ENCODE measurements around the gene PLAGL2.
"Not testable (repeated sequence)": the region's sequence is repeated elsewhere in the genome, so short reads cannot be mapped to it uniquely, and the experiment has no call there.

PLAGL2 gene

DNA sequence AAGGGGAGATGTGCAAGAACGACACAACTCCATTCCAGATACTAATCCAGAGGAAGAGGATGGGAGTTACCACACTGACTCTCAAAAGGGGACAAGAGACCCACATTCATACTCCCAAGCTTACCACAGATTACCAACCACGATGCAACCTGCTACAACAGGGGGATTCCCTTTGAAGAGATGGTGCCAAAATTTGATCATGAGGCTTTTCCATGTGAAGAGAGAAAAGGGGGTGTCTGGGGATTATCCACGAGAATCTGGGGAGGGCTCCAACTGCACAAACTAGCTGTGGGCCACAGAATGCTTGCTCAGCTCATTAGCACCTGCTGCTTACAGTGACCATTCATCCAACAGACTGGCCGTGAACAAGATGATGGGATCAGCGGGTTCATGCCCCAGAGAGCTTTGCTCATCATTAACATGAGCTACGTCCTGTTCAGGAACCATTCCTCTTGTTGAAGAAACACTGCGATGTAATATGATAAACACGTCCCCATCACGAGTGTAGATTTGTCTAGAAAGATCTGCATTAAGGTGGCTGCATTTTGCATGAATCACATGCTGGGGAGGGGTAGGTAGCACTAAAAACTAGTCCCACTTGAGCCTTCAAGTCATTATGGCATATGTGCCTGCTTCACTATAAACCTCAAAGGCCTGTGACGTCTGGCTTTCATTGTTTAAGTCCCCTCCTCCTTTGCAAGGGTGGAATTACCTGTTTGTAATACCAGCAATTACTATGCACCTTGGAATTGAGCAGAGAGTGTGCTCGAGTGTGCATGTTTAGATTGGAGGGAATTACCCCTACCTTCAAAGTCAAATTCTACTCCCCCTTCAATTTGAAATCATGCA, 4.0 kb downstream of the PLAGL2 start:
- DNase-seq, result no peak

- no peak for DNase-seq
Observed at GRCh38 chr20:32201977-32202363, 5.6 kb downstream of the PLAGL2 start.

DNA sequence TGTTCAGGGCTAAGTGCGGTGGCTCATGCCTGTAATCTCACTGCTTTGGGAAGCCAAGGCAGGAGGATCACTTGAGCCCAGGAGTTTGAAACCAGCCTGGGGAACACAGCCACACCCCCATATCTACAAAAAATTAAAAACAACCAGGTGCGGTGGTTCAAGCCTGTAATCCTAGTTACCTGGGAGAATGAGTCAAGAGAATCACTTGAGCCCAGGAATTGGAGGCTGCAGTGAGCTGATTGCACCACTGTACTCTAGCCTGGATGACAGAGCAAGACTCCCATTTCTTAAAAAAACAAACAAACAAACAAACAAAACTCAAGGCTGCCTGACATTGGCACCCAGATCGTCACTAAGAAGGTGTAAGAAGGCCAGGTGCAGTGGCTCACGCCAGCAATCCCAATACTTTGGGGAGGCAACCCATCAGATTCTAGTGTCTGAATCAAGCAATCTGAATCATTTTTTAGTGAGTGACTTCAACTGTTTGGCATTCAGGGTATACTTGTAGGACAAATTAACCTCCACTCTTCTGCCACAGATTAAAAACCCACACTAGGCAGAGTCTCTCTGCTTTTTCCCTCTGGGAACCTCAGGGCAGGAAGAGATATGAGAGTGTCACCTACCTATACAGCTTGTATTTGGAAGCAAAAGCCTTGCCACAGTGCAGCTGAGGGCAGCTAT, 6.1 kb downstream of the PLAGL2 start:
- no peak for DNase-seq

GRCh38 chr20:32199006-32199405, 8.5 kb downstream of the PLAGL2 start:
- no peak for DNase-seq

GRCh38 chr20:32197136-32197535, 10.4 kb downstream of the PLAGL2 start:
- DNase-seq, result not testable (repeated sequence)

GRCh38 chr20:32196613-32197012, 10.9 kb downstream of the PLAGL2 start:
- not testable (repeated sequence) for DNase-seq

- no peak for DNase-seq
Observed at GRCh38 chr20:32195581-32195980, 12.0 kb downstream of the PLAGL2 start.

GRCh38 chr20:32193996-32194395, 13.5 kb downstream of the PLAGL2 start:
- no peak for DNase-seq

DNA sequence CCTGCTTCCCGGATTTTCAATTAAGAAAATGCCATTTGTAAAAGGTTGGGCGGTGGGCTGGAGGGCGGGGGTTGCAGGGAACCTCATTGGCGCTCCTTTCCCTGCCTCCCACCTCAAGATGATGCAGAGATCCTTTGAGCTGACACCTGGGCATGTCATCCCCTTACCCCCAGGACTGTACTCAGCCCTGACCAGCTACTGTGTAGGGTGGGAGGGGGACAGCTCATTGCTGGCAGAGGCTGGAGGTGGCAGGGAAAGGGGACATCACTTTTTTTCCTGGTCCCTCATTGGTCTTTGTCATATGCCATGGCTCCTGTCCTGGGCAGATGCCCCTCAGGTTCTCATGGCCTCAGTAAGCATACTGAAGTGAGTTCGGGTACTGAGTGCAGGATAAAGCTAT, 14.2 kb downstream of the PLAGL2 start:
- DNase-seq, result not testable (repeated sequence)

GRCh38 chr20:32192698-32193097, 14.8 kb downstream of the PLAGL2 start:
- DNase-seq, result no peak

- DNase-seq, result no peak
Observed at GRCh38 chr20:32191873-32192272, 15.7 kb downstream of the PLAGL2 start.

- DNase-seq, result no peak
Observed at GRCh38 chr20:32191422-32191821, 16.1 kb downstream of the PLAGL2 start.

GRCh38 chr20:32190616-32191415, 16.7 kb downstream of the PLAGL2 start:
- DNase-seq, result no peak

DNA sequence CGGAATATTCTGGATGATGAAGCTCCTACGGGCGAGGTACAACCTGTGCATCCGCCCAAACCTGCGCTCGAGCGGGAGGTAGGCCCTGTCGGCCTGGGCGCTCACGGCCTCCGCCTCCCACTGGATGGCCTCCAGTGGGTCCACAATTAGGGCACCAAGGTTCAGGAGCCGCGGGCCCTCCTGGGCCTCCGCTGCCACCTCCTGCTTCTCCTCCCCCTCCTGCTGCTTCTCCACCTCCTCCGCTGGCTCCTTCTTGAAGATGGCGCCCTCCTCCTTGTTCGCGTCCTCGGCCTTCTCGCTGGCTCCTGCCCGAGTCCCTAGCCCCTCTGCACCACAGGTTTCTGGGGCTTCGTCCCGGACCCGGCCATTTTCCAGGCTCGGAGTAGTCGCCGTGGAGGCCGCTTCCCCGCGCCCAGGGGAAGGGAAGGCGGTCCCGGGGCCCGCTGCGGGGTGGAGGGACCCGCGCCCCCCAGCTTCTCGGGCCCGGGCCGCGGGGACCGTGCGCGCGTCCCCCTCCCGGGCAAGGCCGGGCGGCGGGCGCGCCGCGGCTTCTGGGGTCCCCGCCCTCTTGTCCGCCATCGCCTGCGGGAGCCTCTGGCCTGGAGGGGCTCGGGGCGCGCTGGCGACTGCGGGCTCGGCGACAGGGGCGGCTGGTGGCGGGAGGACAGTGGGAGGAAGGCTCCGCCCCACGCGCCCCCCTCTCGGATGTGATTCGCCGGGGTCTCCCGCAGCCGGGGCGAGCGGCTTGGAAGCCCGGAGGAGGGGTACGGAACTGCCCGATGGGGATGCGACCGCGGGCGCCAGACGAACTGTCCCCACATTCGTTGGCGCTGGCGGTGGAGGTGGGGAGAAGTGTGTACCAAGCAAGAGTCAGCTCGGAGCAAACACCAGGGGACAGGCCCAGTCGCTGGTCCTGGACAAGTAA, 17.6 kb downstream of the PLAGL2 start:
- DNase-seq, result no peak

GRCh38 chr20:32189123-32189410, 18.5 kb downstream of the PLAGL2 start:
- no peak for DNase-seq

- no peak for DNase-seq
Observed at GRCh38 chr20:32188376-32189122, 19.0 kb downstream of the PLAGL2 start.

GRCh38 chr20:32186506-32186905, 21.0 kb downstream of the PLAGL2 start:
- DNase-seq, result no peak

DNA sequence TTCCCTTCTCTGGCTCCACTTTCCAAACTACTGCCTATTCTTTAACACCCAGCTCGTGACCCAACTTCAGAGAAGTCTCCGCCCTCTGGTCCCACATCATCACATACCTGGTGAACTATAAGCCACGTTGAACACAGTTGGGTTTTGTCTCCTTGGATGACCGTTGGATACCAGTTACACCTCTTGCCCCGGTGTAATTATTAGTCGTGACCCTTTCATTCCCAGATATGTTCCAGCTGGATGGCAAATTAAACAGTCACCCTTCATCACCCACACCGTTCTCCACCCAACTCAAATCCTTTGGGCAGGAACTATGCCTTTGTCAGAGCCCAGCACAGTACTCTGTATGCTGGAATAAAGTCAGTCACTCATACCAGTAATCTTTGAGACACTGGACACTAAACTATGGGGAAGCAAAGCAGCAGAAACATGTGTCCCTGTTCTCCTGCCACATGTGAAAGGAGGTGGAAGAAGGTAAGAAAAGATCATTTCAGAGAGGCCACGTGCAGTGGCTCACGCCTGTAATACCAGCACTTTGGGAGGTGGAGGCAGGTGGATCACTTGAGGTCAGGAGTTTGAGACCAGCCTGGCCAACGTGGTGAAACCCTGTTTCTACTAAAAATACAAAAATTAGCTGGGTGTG, 22.5 kb downstream of the PLAGL2 start:
- DNase-seq, result no peak

- DNase-seq, result no peak
Observed at GRCh38 chr20:32183947-32184635, 23.5 kb downstream of the PLAGL2 start.

DNA sequence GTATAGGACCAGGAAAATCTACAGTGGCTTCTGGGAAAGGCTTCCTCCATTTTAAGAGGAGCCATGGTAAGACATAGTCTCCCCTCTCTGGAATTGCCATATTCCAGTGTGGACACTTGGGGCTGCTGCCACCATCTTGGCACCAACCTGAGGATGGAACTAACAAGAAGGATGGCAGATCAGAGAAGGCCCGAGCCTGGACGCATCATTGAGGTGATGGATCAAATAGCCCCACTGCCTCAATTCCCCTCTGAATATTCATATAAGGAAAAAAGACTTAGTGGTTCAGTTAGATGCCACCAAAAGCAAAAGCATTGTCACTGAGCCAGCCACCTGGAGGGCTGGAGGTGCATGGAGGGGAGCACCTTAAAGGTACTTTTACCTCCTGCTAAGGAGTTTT, 25.9 kb downstream of the PLAGL2 start:
- no peak for DNase-seq

DNA sequence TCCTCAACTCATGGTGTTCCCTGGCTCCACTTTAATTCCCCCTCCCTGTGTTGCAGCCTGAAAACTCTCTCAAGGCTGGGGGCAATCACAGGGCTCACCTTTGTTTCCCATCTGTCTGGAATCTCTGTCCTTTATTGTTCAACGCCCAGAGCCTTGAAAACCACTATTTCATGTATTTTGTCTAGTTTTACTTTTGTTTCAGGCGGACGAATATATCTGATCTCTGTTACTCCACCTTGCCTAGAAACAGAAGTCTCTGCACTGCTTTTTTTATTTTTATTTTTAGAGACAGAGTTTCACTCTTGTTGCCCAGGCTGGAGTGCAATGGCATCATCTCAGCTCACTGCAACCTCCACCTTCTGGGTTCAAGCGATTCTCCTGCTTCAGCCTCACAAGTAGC, 27.6 kb downstream of the PLAGL2 start:
- DNase-seq, result no peak

Data from amniotic stem cell (primary cell).